H1 (cell line): ENCODE data around the gene ERLEC1. TPM values are rescaled to one million over a fixed set of nuclear protein-coding genes. Genes with fewer than 3 reads are reported as not detected.

Source experiments
- CTCF ChIA-PET: fragments of 300-600 bp; sonication (Branson Sonifier 250); formaldehyde crosslinking; loops from one replicate; lab custom pipeline; 2021; ENCODE audit not compliant: partially characterized antibody; lab: Charles Lee
- POLR2A ChIA-PET: fragments of 300-600 bp; sonication (Branson Sonifier 250); formaldehyde crosslinking; loops from one replicate; lab custom pipeline; 2021; ENCODE audit warnings: inconsistent platforms; ENCODE audit not compliant: partially characterized antibody; lab: Charles Lee
- DNase-seq, 2 experiments: peaks; one replicate each; pipeline versions ENCODE4 v3.0.0 to v3.0.0-alpha.2; 2010 to 2022; ENCODE audit warnings: low spot score in 2 of 2, low read depth in 1 of 2, mixed read lengths in 1 of 2
- FAIRE-seq: peaks from 2 replicates; lab custom pipeline; 2011; peaks lifted over from hg19 to GRCh38; lab: Jason Lieb, UNC
- H2AFZ ChIP-seq: 2 replicates; pipeline ENCODE4 v1.8.1; 2012; ENCODE audit warnings: low read length, inconsistent platforms
- H2AK5ac ChIP-seq: 2 replicates; pipeline ENCODE4 v1.6.1; 2013; ENCODE audit warnings: low read depth, low read length
- H2BK120ac ChIP-seq: replicated peaks from 2 replicates; pipeline ENCODE3; 2013; ENCODE audit warnings: low read depth, low read length, inconsistent platforms
- H2BK12ac ChIP-seq: 2 replicates; pipeline ENCODE4 v1.6.1; 2013; ENCODE audit warnings: low read depth, low read length
- H2BK15ac ChIP-seq: 2 replicates; pipeline ENCODE4 v1.6.1; 2013; ENCODE audit warnings: low read length
- H2BK20ac ChIP-seq: 2 replicates; pipeline ENCODE4 v1.6.1; 2013; ENCODE audit warnings: low read length
- H2BK5ac ChIP-seq: 2 replicates; pipeline ENCODE4 v1.6.1; 2013; ENCODE audit warnings: low read depth, low read length
- H3K14ac ChIP-seq: 2 replicates; pipeline ENCODE4 v1.6.1; 2013; ENCODE audit warnings: inconsistent platforms; ENCODE audit not compliant: insufficient read length
- H3K18ac ChIP-seq: 2 replicates; pipeline ENCODE4 v1.6.1; 2013; ENCODE audit warnings: low read length; ENCODE audit errors: extremely low read depth
- H3K23ac ChIP-seq: 2 replicates; pipeline ENCODE4 v1.6.1; 2013; ENCODE audit warnings: inconsistent platforms; ENCODE audit not compliant: insufficient read length
- H3K23me2 ChIP-seq: 2 replicates; pipeline ENCODE4 v1.6.1; 2013; ENCODE audit warnings: low read depth, low read length
- H3K27ac ChIP-seq: 2 replicates; pipeline ENCODE4 v1.6.1; 2011; ENCODE audit warnings: low read depth, low read length, inconsistent platforms
- H3K27me3 ChIP-seq, 4 experiments: replicated peaks in 1 of 4; 1 replicate in 1 of 4; 2 replicates in 3 of 4; pipeline versions ENCODE4 v1.6.1 to v1.8.1; 2011 to 2013; ENCODE audit warnings: low read length in 3 of 4, mild to moderate bottlenecking in 3 of 4, inconsistent platforms in 2 of 4, mixed read lengths in 2 of 4, moderate library complexity in 1 of 4; ENCODE audit not compliant: control insufficient read depth in 3 of 4, insufficient read depth in 3 of 4; ENCODE audit errors: extremely low read depth in 1 of 4
- H3K36me3 ChIP-seq, 4 experiments: 2 replicates each; pipeline versions ENCODE4 v1.6.1 to v1.8.1; 2011 to 2013; ENCODE audit warnings: mild to moderate bottlenecking in 4 of 4, low read length in 3 of 4, moderate library complexity in 2 of 4, control low read depth in 1 of 4, inconsistent platforms in 1 of 4; ENCODE audit not compliant: insufficient read depth in 4 of 4, control insufficient read depth in 2 of 4
- H3K4ac ChIP-seq: replicated peaks from 2 replicates; pipeline ENCODE3; 2013; ENCODE audit warnings: low read length, low read depth, mixed read lengths, inconsistent platforms; ENCODE audit not compliant: insufficient read length
- H3K4me1 ChIP-seq, 4 experiments: replicated peaks in 1 of 4; 1 replicate in 1 of 4; 2 replicates in 3 of 4; pipeline versions ENCODE4 v1.6.1 to v1.8.1; 2011 to 2013; ENCODE audit warnings: low read length in 3 of 4, inconsistent platforms in 2 of 4, mixed read lengths in 1 of 4; ENCODE audit not compliant: insufficient read depth in 4 of 4, control insufficient read depth in 3 of 4
- H3K4me2 ChIP-seq, 2 experiments: 2 replicates each; pipeline versions ENCODE4 v1.6.1 to v1.8.1; 2011 to 2013; ENCODE audit warnings: low read depth in 2 of 2, low read length in 2 of 2, control low read depth in 1 of 2, inconsistent platforms in 1 of 2, mild to moderate bottlenecking in 1 of 2; ENCODE audit not compliant: insufficient read depth in 1 of 2
- H3K4me3 ChIP-seq, 4 experiments: fragments of 200-600, 300-600 bp in 1 of 4; sonication (generic), shearing (Covaris generic), sonication (Bioruptor Twin) in 1 of 4; 2 replicates each; pipeline versions ENCODE4 v1.5.1 to v1.8.1; 2011 to 2016; ENCODE audit warnings: low read length in 4 of 4, low read depth in 3 of 4, control low read depth in 2 of 4, inconsistent platforms in 2 of 4, mild to moderate bottlenecking in 2 of 4, mixed read lengths in 1 of 4, moderate library complexity in 1 of 4; ENCODE audit not compliant: insufficient read depth in 2 of 4; ENCODE audit errors: extremely low read depth in 1 of 4
- H3K56ac ChIP-seq: replicated peaks from 2 replicates; pipeline ENCODE3; 2013; ENCODE audit warnings: low read depth, mild to moderate bottlenecking, mixed read lengths, low read length, inconsistent platforms; ENCODE audit not compliant: insufficient read length
- H3K79me1 ChIP-seq: 2 replicates; pipeline ENCODE4 v1.6.1; 2013; ENCODE audit warnings: low read depth, low read length, control low read depth
- H3K79me2 ChIP-seq, 2 experiments: 2 replicates each; pipeline versions ENCODE4 v1.6.1 to v1.8.1; 2012 to 2013; ENCODE audit warnings: low read length in 2 of 2, mild to moderate bottlenecking in 2 of 2, inconsistent platforms in 1 of 2; ENCODE audit not compliant: insufficient read depth in 2 of 2, control insufficient read depth in 1 of 2
- H3K9ac ChIP-seq, 4 experiments: replicated peaks in 1 of 4; 1 replicate in 1 of 4; 2 replicates in 3 of 4; pipeline versions ENCODE4 v1.6.1 to v1.8.1; 2011 to 2013; ENCODE audit warnings: low read depth in 3 of 4, low read length in 3 of 4, control low read depth in 2 of 4, mild to moderate bottlenecking in 2 of 4, moderate library complexity in 2 of 4, inconsistent platforms in 1 of 4; ENCODE audit errors: extremely low read depth in 1 of 4
- H3K9me3 ChIP-seq, 2 experiments: 2 replicates each; pipeline versions ENCODE4 v1.6.1 to v1.8.1; 2012 to 2013; ENCODE audit warnings: mild to moderate bottlenecking in 2 of 2, moderate library complexity in 2 of 2, control low read depth in 1 of 2, inconsistent platforms in 1 of 2, low read depth in 1 of 2, low read length in 1 of 2, mixed read lengths in 1 of 2; ENCODE audit not compliant: insufficient read depth in 2 of 2
- H4K20me1 ChIP-seq, 2 experiments: replicated peaks in 1 of 2; 2 replicates each; pipeline versions ENCODE3 to v1.8.1; 2011 to 2013; ENCODE audit warnings: inconsistent platforms in 2 of 2, low read length in 2 of 2, mild to moderate bottlenecking in 1 of 2; ENCODE audit not compliant: insufficient read depth in 2 of 2, control insufficient read depth in 1 of 2
- H4K5ac ChIP-seq: 2 replicates; pipeline ENCODE4 v1.6.1; 2013; ENCODE audit warnings: low read length, low read depth, mixed read lengths, inconsistent platforms; ENCODE audit not compliant: insufficient read length
- H4K8ac ChIP-seq: 2 replicates; pipeline ENCODE4 v1.8.0; 2013; ENCODE audit warnings: mild to moderate bottlenecking, moderate library complexity, low read length, inconsistent platforms; ENCODE audit not compliant: insufficient read depth; ENCODE audit errors: extremely low read depth
- H4K91ac ChIP-seq: replicated peaks from 2 replicates; pipeline ENCODE3; 2013; ENCODE audit warnings: low read length, mixed read lengths, inconsistent platforms; ENCODE audit not compliant: insufficient read length
- BACH1 ChIP-seq: IDR thresholded peaks from 2 replicates; pipeline ENCODE4 v1.6.1; 2012; ENCODE audit warnings: low read length, improper control_type of control experiment
- BRCA1 ChIP-seq: IDR thresholded peaks from 2 replicates; pipeline ENCODE4 v1.6.1; 2012; ENCODE audit warnings: low read depth, low read length, improper control_type of control experiment
- CBX5 ChIP-seq: fragments of 300-800, 300-1000 bp; sonication (generic); IDR thresholded peaks from 2 replicates; pipeline ENCODE4 v1.7.1; 2016; ENCODE audit warnings: antibody characterized with exemption, low read length, low read depth
- CREB1 ChIP-seq: IDR thresholded peaks from 2 replicates; pipeline ENCODE4 v1.6.1; 2012; ENCODE audit warnings: inconsistent platforms
- POLR2AphosphoS5 ChIP-seq: IDR thresholded peaks from 2 replicates; pipeline ENCODE4 v1.6.1; 2011; ENCODE audit warnings: low read depth, low read length
- RNF2 ChIP-seq: fragments of 200-900, 300-1000 bp; sonication (generic); IDR thresholded peaks from 2 replicates; pipeline ENCODE4 v1.7.1; 2016; ENCODE audit warnings: borderline replicate concordance, low read depth, mild to moderate bottlenecking, antibody characterized with exemption, low read length; ENCODE audit not compliant: poor library complexity, severe bottlenecking; ENCODE audit errors: missing control alignments
- SRF ChIP-seq: IDR thresholded peaks from 2 replicates; pipeline ENCODE4 v1.6.1; 2011; ENCODE audit warnings: mild to moderate bottlenecking, low read depth, low read length, moderate library complexity
- TCF12 ChIP-seq: IDR thresholded peaks from 2 replicates; pipeline ENCODE4 v1.6.1; 2011; ENCODE audit warnings: low read depth, mild to moderate bottlenecking, low read length
- polyA plus RNA-seq, 7 experiments: library from polyadenylated mRNA; depleted of rRNA in 3 of 7; stranded (reverse) in 5 of 7; unstranded in 2 of 7; fragments of >200 nt in 5 of 7; fragments of 200-250 nt in 2 of 7; gene quantifications; 1 replicate in 5 of 7; 2 replicates in 1 of 7; 4 replicates in 1 of 7; pipeline versions ENCODE4 v1.2.1 to v1.2.3, GENCODE V29; 2011 to 2013; ENCODE audit warnings: missing spikeins in 2 of 7, mixed read lengths in 2 of 7
- total RNA-seq: library from RNA; stranded (reverse); fragmentation: NEBNext Ultra II Directional; extraction: Animal tissue kit (Norgen Biotek cat#: 25700); gene quantifications from 2 replicates; pipeline ENCODE4 v1.2.1, GENCODE V29; 2021

Gene ERLEC1
- total and polyA plus RNA-seq, 2 of the 8 experiments (the other 6 are each of a cell fraction or from before 2014, with no cell fraction given), result 12.9 to 26.7 TPM

GRCh38 chr2:53784436-53784835, 2.4 kb upstream of the ERLEC1 start:
- Histone ChIP-seq H2BK15ac (no peak overlapping the region), H3K18ac (no peak overlapping the region), H3K56ac (no peak overlapping the region), H3K4ac (no peak overlapping the region), H4K20me1 (peaks cover 5 to 6% of the 10 kb centered on the region in 2 experiments), H3K27ac (no peak overlapping the region), H3K9me3 (no peaks in the 10 kb centered on the region), H2BK5ac (no peak overlapping the region), H3K23me2 (peaks cover 5% of the 10 kb centered on the region), H3K4me1 (peaks cover 0 to 14% (median 3%) of the 10 kb centered on the region in 4 experiments; a peak in 4 of 7 replicates), H3K79me2 (peaks cover 27 to 92% of the 10 kb centered on the region in 2 experiments), H3K36me3 (peaks cover 0 to 11% (median 3%) of the 10 kb centered on the region in 4 experiments; a peak in 3 of 8 replicates), H3K27me3 (no peaks in the 10 kb centered on the region), H2BK120ac (no peak overlapping the region), H2AFZ (no peak overlapping the region), H3K9ac (no peak overlapping the region), H3K4me3 (peak overlapping the region in 1 of 4 experiments; percentile 96; a peak in 1 of 8 replicates), H3K23ac (no peak overlapping the region), H3K79me1 (peaks cover 8% of the 10 kb centered on the region), H4K8ac (no peak overlapping the region), H3K14ac (no peak overlapping the region), H2BK20ac (no peak overlapping the region)
- POLR2A ChIA-PET, result interaction anchor here (1.0 to 12.8 kb wide), 2 partner anchors 13 to 18 kb away, joined by 3 to 124 read pairs; partner anchors contain the start of gene CHAC2
- DNase-seq (no peak), FAIRE-seq (no peak)
- CTCF ChIA-PET, result no interaction called here
- TF ChIP-seq RNF2, result no peak
- no peak for TF ChIP-seq BACH1
- TF ChIP-seq CREB1, result no peak
- TF ChIP-seq POLR2AphosphoS5, result no peak
- TF ChIP-seq SRF, result no peak
- no peak for TF ChIP-seq CBX5
- no peak for TF ChIP-seq BRCA1
- no peak for TF ChIP-seq TCF12
- TF ChIP-seq, all 59 proteins: peak for 0
- Histone ChIP-seq H3K4me2 (peak overlapping the region; percentile 91 to 100; a peak in 2 of 4 replicates), H2AK5ac (no peak overlapping the region), H4K5ac (no peak overlapping the region), H4K91ac (no peak overlapping the region), H2BK12ac (no peak overlapping the region)
